Astrocyte of the cerebellum (primary cell): ENCODE results near the gene THRA.

Source experiments
- DNase-seq: peaks from one replicate; pipeline ENCODE4 v3.0.0-alpha.2; 2011; ENCODE audit warnings: low read depth
- H3K4me3 ChIP-seq: 2 replicates; pipeline ENCODE4 v1.5.1; 2011; ENCODE audit warnings: mild to moderate bottlenecking, low read depth, low read length, moderate library complexity
- CTCF ChIP-seq: IDR thresholded peaks from 2 replicates; pipeline ENCODE4 v1.5.1; 2012; ENCODE audit warnings: low read length, low read depth, moderate library complexity, mild to moderate bottlenecking; ENCODE audit errors: missing control alignments
- in situ Hi-C: cut with HindIII; loops from 2 replicates; pipeline ENCODE4 v1.10.0; 2017; ENCODE audit warnings: low sequenced_read_pairs

The THRA gene

GRCh38 chr17:40106760-40107521, 44.2 kb downstream of the THRA start:
- in situ Hi-C loops: no loop called here
- H3K4me3 ChIP-seq: no peak overlapping the region
- no peak for DNase-seq
- no peak for TF ChIP-seq CTCF

- in situ Hi-C loops: no loop called here
- DNase-seq: no peak
- no peak for TF ChIP-seq CTCF
- H3K4me3 ChIP-seq: no peak overlapping the region
Measured at GRCh38 chr17:40107522-40108174, 44.9 kb downstream of the THRA start.

DNA sequence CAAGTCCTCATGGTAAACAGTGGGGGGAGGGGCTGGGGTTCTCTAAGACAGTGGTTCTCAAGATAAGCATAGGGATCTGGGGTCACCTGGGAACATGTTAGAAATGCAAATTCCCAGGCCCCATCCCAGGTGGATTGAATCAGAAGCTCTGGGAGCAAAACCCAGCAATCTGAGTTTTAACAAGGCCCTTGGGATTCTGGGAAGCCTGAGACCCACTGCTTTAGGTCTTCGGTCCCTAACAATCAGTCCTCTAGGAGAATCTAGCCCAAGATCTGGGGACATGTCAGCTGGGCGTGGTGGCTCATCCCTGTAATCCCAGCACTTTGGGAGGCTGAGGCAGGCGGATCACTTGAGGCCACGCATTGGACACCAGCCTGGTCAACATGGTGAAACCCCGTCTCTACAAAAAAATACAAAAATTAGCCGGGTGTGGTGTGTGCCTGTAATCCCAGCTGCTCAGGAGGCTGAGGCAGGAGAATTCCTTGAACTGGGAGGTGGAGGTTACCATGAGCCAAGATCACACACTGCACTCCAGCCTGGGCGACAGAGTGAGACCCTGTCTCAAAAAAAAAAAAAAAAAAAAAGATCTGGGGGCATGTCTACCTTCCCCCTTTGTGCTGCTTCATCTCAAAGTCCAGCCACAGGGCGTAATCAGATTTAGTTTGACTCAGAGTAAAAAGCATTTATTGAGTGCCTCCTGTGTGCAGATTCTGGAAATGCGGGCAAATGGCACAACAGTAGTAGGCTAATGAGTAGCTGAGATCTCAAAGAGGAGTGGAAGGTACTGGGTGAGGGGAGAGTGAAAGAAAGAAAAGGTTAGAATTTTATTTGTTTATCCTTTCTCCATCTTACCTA, 46.4 kb downstream of the THRA start:
- DNase-seq: no peak
- peak; percentile 7 for TF ChIP-seq CTCF
- no peak overlapping the region for H3K4me3 ChIP-seq
- in situ Hi-C loops: no loop called here

DNA sequence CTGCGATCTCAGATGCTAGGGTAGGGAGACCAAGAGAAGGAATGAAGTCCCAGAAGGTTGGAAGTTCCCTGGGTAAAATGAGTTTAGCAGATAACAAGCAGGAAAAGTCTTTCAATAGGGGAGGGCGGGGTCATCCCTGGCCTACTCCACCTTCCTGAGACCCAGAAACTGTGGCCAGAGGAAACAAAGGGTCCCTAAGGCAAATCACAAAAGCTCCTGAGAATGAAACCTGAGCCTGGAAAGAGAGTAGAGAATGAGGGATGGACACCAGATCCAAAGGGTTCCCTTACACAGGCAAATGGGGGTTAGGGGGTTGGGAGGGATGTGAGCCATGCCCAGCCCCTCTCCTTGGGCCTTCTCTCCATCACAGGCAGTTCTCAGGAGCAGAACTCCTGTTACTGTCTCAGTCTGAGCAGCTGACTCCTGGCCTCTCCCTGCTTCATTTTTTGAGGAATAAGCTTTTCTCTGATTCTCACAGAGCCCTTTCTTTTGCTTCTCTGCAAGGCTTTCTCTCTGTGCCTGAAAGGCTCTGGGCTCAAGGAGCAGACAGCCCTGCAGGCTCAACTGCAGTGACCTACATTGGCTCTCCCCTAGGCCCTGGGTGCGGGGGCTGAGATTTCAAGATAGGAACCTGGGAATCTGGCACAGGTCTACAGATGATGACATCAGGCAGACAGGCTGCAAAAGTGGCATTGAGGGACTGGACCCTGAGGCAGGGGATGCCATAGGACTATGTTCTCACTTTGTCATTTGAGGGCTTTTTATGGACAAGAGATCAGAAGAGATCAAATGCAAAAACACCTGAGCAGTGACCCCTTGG, 47.5 kb downstream of the THRA start:
- TF ChIP-seq CTCF: no peak
- no peak for DNase-seq
- in situ Hi-C loops: loop anchor here (5.0 kb wide), 1 partner anchor 78 kb away; no protein-coding TSS in a partner anchor
- no peak overlapping the region for H3K4me3 ChIP-seq

DNA sequence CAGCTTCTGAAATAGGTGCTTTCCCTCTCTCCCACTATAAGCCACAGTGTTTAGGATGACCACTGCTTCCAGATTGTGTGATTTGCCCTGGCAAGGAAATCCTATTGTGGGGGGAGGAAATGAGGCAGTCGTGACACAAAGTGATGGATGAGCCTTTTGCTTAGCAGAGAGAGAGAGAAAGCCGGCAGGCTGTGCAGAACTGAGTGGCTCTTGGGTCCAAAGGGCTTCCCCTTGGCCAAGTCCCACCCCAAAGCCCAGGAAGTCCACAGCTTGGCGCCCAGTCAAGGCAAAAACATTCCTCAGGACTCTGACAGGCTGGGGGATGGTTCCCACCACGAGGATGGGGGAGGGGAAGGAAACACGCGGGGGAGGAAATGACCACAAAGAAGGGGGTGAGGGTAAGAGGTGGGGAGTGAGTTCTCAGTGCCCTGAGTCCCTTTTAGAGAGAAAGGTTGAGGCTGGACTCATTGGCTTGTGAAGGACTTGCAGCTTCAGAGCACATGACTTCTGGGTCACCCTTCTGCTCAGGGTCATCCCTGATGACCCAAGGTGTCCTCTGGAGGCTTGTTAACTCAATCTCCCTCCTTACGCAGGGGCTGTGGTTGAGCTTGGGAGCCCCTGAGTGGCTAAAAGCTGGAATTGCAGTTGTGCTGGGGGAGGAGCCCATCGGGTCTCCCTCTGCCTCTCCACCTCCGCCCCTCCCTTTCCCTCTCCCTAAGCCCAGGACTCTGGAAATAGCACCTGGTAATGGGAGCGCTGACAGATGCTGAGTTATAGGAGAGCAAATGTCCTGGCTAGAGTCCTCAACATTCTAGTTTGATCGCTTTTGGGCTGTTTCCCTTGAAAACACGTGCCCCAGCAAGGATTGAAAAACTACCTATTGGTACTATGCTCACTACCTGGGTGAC, 48.7 kb downstream of the THRA start:
- in situ Hi-C loops: loop anchor here (5.0 kb wide), 1 partner anchor 79 kb away; no protein-coding TSS in a partner anchor
- TF ChIP-seq CTCF: peak; percentile 72
- peak; percentile 91 for DNase-seq

More for the DNA sequence above, 48.7 kb downstream of the THRA start:
- no peak overlapping the region for H3K4me3 ChIP-seq
